ENCODE measurements around the gene ADISSP. TPM values are rescaled to one million over a fixed set of nuclear protein-coding genes. Genes with fewer than 3 reads are reported as not detected.
A peak's percentile ranks its signal among the peaks of the same experiment; 100 is the strongest.

Gene ADISSP
- total and polyA plus RNA-seq, 12 donors: 7.7 to 21.0 (median 11.3) TPM

DNA sequence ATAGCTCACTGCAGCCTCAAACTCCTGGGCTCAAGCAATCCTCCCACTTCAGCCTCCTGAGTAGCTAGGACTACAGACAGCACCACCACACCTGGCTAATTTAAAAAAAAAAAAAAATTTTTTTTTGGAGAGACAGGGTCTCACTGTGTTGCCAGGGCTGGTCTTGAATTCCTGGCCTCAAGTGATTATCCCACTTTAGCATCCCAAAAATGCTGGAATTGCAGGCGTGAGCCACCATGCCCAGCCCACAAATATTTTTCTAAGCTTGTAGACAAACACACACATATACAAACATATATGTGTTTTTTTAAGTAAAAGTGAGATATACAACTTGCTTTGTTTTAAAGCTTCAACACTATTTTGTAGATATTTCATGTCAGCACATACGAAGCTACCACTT lies 24.3 kb downstream of the ADISSP start:
- intact Hi-C loops (cut with DNase I): no loop called here
- H3K27ac ChIP-seq: peak overlapping the region in 1 of 10 donors; percentile 36
- DNase-seq: no peak
- ATAC-seq: no peak
- peaks cover 0 to 4% (median 0%) of the 10 kb centered on the region in 7 donors for H3K27me3 ChIP-seq
- WGBS, 2 donors: 70 to 72% methylated on average over 2 of the region's 2 CpGs
- no peak overlapping the region for H3K4me3 ChIP-seq
- peaks cover 7 to 55% (median 25%) of the 10 kb centered on the region in 9 donors for H3K4me1 ChIP-seq
- TF ChIP-seq, protein P1, sequence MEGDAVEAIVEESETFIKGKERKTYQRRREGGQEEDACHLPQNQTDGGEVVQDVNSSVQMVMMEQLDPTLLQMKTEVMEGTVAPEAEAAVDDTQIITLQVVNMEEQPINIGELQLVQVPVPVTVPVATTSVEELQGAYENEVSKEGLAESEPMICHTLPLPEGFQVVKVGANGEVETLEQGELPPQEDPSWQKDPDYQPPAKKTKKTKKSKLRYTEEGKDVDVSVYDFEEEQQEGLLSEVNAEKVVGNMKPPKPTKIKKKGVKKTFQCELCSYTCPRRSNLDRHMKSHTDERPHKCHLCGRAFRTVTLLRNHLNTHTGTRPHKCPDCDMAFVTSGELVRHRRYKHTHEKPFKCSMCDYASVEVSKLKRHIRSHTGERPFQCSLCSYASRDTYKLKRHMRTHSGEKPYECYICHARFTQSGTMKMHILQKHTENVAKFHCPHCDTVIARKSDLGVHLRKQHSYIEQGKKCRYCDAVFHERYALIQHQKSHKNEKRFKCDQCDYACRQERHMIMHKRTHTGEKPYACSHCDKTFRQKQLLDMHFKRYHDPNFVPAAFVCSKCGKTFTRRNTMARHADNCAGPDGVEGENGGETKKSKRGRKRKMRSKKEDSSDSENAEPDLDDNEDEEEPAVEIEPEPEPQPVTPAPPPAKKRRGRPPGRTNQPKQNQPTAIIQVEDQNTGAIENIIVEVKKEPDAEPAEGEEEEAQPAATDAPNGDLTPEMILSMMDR (IDR thresholded peaks at IDR 0.05): no peak
- peaks cover 0 to 70% (median 10%) of the 10 kb centered on the region in 9 donors for H3K36me3 ChIP-seq
- no peaks in the 10 kb centered on the region for H3K9me3 ChIP-seq

DNA sequence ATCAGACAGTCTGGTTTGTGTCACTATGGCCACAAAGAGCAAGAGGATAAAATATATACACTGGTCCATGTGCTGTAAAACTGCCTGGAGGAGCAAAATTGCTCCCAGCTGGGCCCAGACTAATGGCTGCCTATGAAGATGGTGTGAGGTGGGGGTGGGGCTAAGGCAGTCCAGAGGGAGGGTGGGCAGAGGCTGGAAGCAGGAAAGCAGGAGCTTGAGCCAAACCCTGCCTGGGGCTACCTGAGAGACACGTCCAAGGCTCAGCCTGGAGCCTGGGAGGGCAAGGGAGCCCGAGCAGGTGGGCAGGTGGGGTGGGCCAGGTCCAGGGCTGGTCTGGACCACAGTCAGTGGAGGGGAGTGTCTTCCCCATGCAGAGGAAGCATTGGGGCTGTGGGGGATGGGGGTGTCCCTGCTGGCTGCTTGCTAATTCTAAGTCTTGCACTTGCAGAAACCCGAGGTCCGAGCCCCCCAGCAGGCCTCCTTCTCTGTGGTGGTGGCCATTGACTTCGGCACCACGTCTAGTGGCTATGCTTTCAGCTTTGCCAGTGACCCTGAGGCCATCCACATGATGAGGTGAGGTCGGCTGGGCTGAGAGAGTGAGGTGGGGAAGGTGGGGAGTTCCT lies 25.6 kb downstream of the ADISSP start:
- no peaks in the 10 kb centered on the region for H3K9me3 ChIP-seq
- peak overlapping the region in 2 of 10 donors; percentile 36 to 46 for H3K27ac ChIP-seq
- H3K36me3 ChIP-seq: peaks cover 0 to 57% (median 9%) of the 10 kb centered on the region in 9 donors
- peaks cover 0 to 4% (median 0%) of the 10 kb centered on the region in 7 donors for H3K27me3 ChIP-seq
- peaks cover 9 to 68% (median 38%) of the 10 kb centered on the region in 9 donors for H3K4me1 ChIP-seq
- H3K4me3 ChIP-seq: no peak overlapping the region
- DNase-seq (no peak), ATAC-seq (no peak)
- intact Hi-C loops (cut with DNase I): no loop called here
- 84% methylated on average over 7 of the region's 7 CpGs for WGBS, 2 donors
- TF ChIP-seq, protein P1 (IDR thresholded peaks at IDR 0.05): no peak

DNA sequence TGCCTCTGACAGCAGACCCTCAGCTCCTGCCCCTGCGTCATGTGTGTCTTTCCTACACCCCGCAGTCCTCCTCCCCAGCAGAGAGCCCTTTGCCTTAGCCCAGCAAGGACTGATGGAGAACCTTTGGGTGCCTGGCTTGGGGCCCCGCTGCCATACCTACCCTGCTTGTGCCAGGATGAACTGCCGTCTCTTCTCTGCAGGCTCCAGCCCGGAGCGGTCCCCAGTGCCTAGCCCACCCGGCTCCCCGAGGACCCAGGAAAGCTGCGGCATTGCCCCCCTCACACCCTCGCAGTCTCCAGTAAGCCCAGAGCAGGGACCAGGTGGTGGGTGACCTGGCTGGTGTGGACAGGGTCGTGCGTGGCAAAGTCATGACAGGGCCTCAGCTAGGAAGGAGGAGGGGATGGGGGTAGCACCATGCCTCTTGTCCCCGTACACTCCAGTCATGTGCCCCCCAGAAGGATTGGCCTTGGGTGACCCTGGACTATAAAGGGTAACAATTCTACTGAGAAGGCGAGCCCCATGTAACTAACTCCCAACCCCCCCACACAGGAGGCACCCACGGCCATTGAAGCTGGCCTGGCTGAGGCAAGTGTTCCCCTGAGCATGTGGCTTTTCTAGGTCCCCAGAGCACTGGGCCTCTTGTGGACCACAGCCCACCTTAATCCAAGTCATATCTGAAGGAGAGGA lies 26.8 kb downstream of the ADISSP start:
- DNase-seq (no peak), ATAC-seq (no peak)
- WGBS, 2 donors: 90 to 93% methylated on average over 15 of the region's 15 CpGs
- Histone ChIP-seq H3K27me3 (peaks cover 0 to 4% (median 0%) of the 10 kb centered on the region in 7 donors), H3K4me1 (peaks cover 9 to 79% (median 42%) of the 10 kb centered on the region in 9 donors), H3K4me3 (no peak overlapping the region), H3K9me3 (no peaks in the 10 kb centered on the region), H3K27ac (peak overlapping the region in 8 of 10 donors; percentile 75 to 95 (median 87)), H3K36me3 (peaks cover 0 to 56% (median 9%) of the 10 kb centered on the region in 9 donors)
- TF ChIP-seq, protein P1 (IDR thresholded peaks at IDR 0.05): no peak
- intact Hi-C loops (cut with DNase I): no loop called here

DNA sequence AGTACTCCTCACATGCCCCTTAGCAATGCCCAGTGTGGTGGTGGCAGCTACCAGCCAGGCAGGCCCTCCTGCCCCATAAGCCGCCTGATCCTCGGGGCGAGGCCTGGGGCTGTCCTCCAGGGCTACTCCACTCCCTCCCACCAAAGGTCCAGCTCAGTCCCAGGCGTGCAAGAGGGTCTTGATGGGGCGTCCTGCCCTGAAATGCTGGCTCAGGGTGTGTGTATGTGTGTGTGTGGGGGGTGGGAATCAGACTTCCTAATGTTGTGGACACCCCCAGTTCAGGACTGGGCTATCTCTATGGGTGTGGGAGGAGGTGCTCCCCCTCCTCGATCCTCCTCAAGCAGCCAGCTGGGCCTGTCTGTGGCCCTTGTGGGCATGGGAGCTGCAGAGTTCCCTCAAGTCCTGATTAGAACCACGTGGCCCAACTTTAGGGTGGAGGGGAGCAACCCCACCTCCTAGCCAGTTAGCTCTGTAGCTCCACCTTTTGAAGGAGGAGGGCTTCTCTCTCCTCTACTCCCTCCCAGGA lies 27.6 kb downstream of the ADISSP start:
- Histone ChIP-seq H3K4me3 (no peak overlapping the region), H3K4me1 (peaks cover 9 to 85% (median 49%) of the 10 kb centered on the region in 9 donors), H3K36me3 (peaks cover 0 to 52% (median 9%) of the 10 kb centered on the region in 9 donors), H3K27me3 (no peaks in the 10 kb centered on the region), H3K27ac (peak overlapping the region; percentile 75 to 95 (median 87)), H3K9me3 (no peaks in the 10 kb centered on the region)
- 71% methylated on average over 7 of the region's 7 CpGs for WGBS, 2 donors
- DNase-seq: no peak
- intact Hi-C loops (cut with DNase I): no loop called here
- ATAC-seq: peak in 5 of 8 donors; percentile 2 to 48 (median 6)
- TF ChIP-seq, protein P1 (IDR thresholded peaks at IDR 0.05): no peak

Data from heart right ventricle (tissue), 16 donors.